Suprapubic skin (tissue), 4 donors: ENCODE measurements around the gene MYO1F.
A peak's percentile ranks its signal among the peaks of the same experiment; 100 is the strongest.

ENCODE experiments used
- POLR2A ChIP-seq, 2 donors: fragments of 450-650 bp; IDR thresholded peaks; one replicate each; pipeline ENCODE4 v1.6.1; 2017; ENCODE audit warnings: antibody characterized with exemption in 2 of 2, mild to moderate bottlenecking in 2 of 2, moderate library complexity in 2 of 2
- POLR2AphosphoS5 ChIP-seq, 3 donors: sonication (generic); formaldehyde crosslinking; IDR thresholded peaks; one replicate each; pipeline ENCODE4 v1.6.1; 2017; ENCODE audit warnings: antibody characterized with exemption in 3 of 3
- TF ChIP-seq, protein P1 (sequence below), 2 donors: fragments of 200-600 bp in 1 of 2; fragments of 450-650 bp in 1 of 2; sonication (generic) in 1 of 2; IDR thresholded peaks; one replicate each; pipeline ENCODE4 v1.5.1; 2016 to 2019; ENCODE audit warnings: antibody characterized with exemption in 2 of 2, mild to moderate bottlenecking in 1 of 2, moderate library complexity in 1 of 2

DNA sequence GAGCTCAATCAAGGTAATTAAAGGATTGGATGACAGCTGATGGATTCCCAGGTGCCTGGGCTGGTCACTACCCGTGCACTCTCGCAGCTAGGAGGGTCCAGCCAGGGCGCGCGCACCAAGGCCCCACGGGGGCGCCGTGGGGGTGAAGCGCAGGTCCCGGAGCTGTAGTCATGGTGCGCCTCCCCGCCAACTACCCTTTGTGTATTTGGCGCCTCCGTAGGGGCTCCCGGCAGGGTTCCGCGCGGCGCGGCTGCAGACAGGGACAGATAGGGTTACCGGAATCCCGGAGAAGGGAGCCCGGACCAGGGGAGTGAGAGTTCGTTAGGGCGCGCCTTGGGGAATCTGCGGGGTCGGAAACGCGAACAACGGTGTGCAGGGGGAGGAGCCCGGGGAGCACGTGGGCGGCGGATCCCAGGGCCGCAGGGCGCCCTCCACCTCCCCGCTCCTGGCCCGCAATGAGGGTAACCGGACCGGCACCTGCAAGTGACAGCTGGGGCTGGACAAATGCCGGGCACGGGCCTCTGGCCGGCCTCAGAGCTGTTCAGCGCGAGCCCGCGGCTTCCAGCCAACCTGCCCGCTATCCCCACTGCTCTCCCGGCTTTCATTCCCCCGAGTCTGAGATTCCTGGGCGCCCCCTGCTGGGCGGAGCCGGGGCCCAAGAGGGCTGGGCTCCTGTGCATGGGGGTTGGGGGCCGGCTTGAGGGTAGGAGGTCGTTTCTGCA, 71.4 kb downstream of the MYO1F start:
- TF ChIP-seq, protein P1, sequence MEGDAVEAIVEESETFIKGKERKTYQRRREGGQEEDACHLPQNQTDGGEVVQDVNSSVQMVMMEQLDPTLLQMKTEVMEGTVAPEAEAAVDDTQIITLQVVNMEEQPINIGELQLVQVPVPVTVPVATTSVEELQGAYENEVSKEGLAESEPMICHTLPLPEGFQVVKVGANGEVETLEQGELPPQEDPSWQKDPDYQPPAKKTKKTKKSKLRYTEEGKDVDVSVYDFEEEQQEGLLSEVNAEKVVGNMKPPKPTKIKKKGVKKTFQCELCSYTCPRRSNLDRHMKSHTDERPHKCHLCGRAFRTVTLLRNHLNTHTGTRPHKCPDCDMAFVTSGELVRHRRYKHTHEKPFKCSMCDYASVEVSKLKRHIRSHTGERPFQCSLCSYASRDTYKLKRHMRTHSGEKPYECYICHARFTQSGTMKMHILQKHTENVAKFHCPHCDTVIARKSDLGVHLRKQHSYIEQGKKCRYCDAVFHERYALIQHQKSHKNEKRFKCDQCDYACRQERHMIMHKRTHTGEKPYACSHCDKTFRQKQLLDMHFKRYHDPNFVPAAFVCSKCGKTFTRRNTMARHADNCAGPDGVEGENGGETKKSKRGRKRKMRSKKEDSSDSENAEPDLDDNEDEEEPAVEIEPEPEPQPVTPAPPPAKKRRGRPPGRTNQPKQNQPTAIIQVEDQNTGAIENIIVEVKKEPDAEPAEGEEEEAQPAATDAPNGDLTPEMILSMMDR (IDR thresholded peaks at IDR 0.05), result peak; percentile 31 to 78
- TF ChIP-seq POLR2A (IDR thresholded peaks at IDR 0.05), result no peak
- no peak for TF ChIP-seq POLR2AphosphoS5 (IDR thresholded peaks at IDR 0.05)
